Loucy (cell line): ENCODE measurements around the gene MIPEP.

Experiments
- EZH2phosphoT487 ChIP-seq: fragments of 200-600 bp; IDR thresholded peaks from 2 replicates; pipeline ENCODE4 v1.6.1; 2018; ENCODE audit warnings: antibody characterized with exemption, mild to moderate bottlenecking, moderate library complexity, borderline replicate concordance
- TF ChIP-seq, protein P1 (sequence below): fragments of 200-600 bp; sonication (generic); conservative IDR thresholded peaks from 2 replicates; pipeline ENCODE4 v1.5.1; 2014; ENCODE audit warnings: mild to moderate bottlenecking, antibody characterized with exemption, low read length

DNA sequence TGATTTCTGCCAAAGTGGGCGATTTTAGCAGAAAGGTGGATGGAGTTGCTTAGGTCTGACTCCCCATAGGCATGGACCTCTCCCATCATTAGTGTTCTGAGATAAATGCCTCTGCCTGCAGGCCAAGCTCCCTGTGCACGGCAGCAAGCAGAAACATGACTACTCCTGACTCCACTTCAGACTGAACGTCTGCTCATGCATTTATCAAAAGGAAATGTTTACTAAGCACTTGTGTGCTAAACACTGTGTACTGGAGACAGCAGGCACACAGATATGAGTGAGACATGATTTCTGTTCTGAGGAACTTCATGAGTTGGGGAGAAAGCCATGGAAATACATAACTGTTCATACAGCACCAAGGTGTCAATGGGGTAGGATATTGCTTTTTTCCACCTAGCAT, 149.6 kb downstream of the MIPEP start:
- TF ChIP-seq, protein P1, sequence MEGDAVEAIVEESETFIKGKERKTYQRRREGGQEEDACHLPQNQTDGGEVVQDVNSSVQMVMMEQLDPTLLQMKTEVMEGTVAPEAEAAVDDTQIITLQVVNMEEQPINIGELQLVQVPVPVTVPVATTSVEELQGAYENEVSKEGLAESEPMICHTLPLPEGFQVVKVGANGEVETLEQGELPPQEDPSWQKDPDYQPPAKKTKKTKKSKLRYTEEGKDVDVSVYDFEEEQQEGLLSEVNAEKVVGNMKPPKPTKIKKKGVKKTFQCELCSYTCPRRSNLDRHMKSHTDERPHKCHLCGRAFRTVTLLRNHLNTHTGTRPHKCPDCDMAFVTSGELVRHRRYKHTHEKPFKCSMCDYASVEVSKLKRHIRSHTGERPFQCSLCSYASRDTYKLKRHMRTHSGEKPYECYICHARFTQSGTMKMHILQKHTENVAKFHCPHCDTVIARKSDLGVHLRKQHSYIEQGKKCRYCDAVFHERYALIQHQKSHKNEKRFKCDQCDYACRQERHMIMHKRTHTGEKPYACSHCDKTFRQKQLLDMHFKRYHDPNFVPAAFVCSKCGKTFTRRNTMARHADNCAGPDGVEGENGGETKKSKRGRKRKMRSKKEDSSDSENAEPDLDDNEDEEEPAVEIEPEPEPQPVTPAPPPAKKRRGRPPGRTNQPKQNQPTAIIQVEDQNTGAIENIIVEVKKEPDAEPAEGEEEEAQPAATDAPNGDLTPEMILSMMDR = no peak
- no peak for TF ChIP-seq EZH2phosphoT487
